Heart right ventricle (tissue), 16 donors: Measurements from ENCODE around the gene KNG1. TPM values are rescaled to one million over a fixed set of nuclear protein-coding genes. Genes with fewer than 3 reads are reported as not detected.

ENCODE experiments used
- ATAC-seq, 8 donors: fragments of 200-7000 bp; cut with Tn5 transposase; one replicate each; pipeline ENCODE4 v1.9.1; 2020; ENCODE audit warnings: mild to moderate bottlenecking in 8 of 8, moderate library complexity in 8 of 8, moderate number of reproducible peaks in 1 of 8
- DNase-seq, 2 donors: peaks; one replicate each; pipeline ENCODE4 v3.0.0-alpha.2; 2020
- H3K27ac ChIP-seq, 10 donors: fragments of 200-600 bp; sonication (generic) in 2 of 10; one replicate each; pipeline versions ENCODE4 v1.5.0 to v1.8.0; 2020 to 2022; ENCODE audit warnings: mild to moderate bottlenecking in 3 of 10
- H3K27me3 ChIP-seq, 7 donors: fragments of 200-600 bp; one replicate each; pipeline ENCODE4 v1.8.0; 2021 to 2022; ENCODE audit warnings: mild to moderate bottlenecking in 2 of 7
- H3K36me3 ChIP-seq, 9 donors: fragments of 200-600 bp; sonication (generic) in 1 of 9; one replicate each; pipeline versions ENCODE4 v1.5.0 to v1.8.0; 2020 to 2022; ENCODE audit warnings: mild to moderate bottlenecking in 2 of 9
- H3K4me1 ChIP-seq, 9 donors: fragments of 200-600 bp; sonication (generic) in 1 of 9; one replicate each; pipeline versions ENCODE4 v1.5.0 to v1.8.0; 2020 to 2022; ENCODE audit warnings: mild to moderate bottlenecking in 4 of 9
- H3K4me3 ChIP-seq, 10 donors: fragments of 200-600 bp; sonication (generic) in 2 of 10; one replicate each; pipeline versions ENCODE4 v1.5.0 to v1.8.0; 2020 to 2022; ENCODE audit warnings: mild to moderate bottlenecking in 7 of 10, moderate library complexity in 2 of 10
- H3K9me3 ChIP-seq, 11 donors: fragments of 200-600 bp in 10 of 11; sonication (generic) in 2 of 11; one replicate each; pipeline versions ENCODE4 v1.5.0 to v1.8.0; 2013 to 2022; ENCODE audit warnings: mild to moderate bottlenecking in 2 of 11, control low read depth in 1 of 11, moderate library complexity in 1 of 11
- CTCF ChIP-seq, 9 donors: fragments of 200-600 bp; sonication (generic) in 2 of 9; IDR thresholded peaks; one replicate each; pipeline versions ENCODE4 v1.5.0 to v1.8.0; 2021 to 2022; ENCODE audit warnings: antibody characterized with exemption in 9 of 9, mild to moderate bottlenecking in 5 of 9, moderate library complexity in 1 of 9
- WGBS, 2 donors: extraction: QIAGEN DNeasy Blood & Tissue Kit; methylation state at CpG; one replicate each; pipeline ENCODE4 v1.1.7; 2013; ENCODE audit warnings: inconsistent platforms in 1 of 2; 5-methylcytosine and 5-hydroxymethylcytosine counted together
- intact Hi-C, 10 donors: fragments of 100-400 bp; cut with DNase I; formaldehyde crosslinking; loops; one replicate each; pipeline versions ENCODE4 v1.11.1 to v1.14.2; 2022
- polyA plus RNA-seq, 2 donors: library from polyadenylated mRNA; stranded (reverse); fragments of 200-250 nt; gene quantifications; one replicate each; pipeline ENCODE4 v1.2.3, GENCODE V29; 2013
- total RNA-seq, 10 donors: library from RNA; stranded (reverse); fragmentation: NEBNext Ultra II Directional in 3 of 10; extraction: Animal tissue kit (Norgen Biotek cat#: 25700) in 3 of 10; gene quantifications; one replicate each; pipeline versions ENCODE4 v1.2.1 to v1.2.4, GENCODE V29; 2021 to 2023
- donor health status: Arrhythmogenic right ventricular cardiomyopathy.
- donor health status: ischemic (EF 13 %, LVEDD 7.1; RV severe dilation, severe dysfunction).
- donor health status: healthy with polysubstance abuse.
- donor health status: DM: no; HTN: yes; CAD: no.
- donor health status: DM: no; HTN: no; CAD: no.
- donor health status: ischemic (EF 25% LVEDD 6.9; RV normal size, moderate dysfunction).
- donor health status: ischemic (EF 25% LVEDD 5.7; RV mildly dilated, moderate dysfunction).
- donor health status: healthy.
- donor health status: DM: yes; HTN: yes; CAD: no.
- donor health status: Ischemic cardiomyopathy.
- donor health status: ischemic (EF 35%, LVEDD 5.7; RV mildly dilated, moderate dysfunction).
- donor health status: nonischemic (EF 11% LVEDD 7.7; RV severe dilation, severe dysfunction).
- donor health status: DM: yes; HTN: yes; CAD: no.
- donor health status: PGD.
- donor health status: ischemic (EF 29% LVEDD 5.4; RV normal size, mild dysfunction).
- donor health status: nonischemic (EF 23%, LVEDD 6.1; RV moderate dilation, normal function).

KNG1 gene
- total and polyA plus RNA-seq, 12 donors: 0.07 to 0.92 (median 0.39) TPM; not detected in 2

GRCh38 chr3:186713499-186713898 lies 3.7 kb upstream of the KNG1 start:
- no peaks in the 10 kb centered on the region for H3K9me3 ChIP-seq
- WGBS, 2 donors: 37 to 54% methylated on average over 4 of the region's 4 CpGs
- TF ChIP-seq CTCF (IDR thresholded peaks at IDR 0.05): no peak
- H3K36me3 ChIP-seq: no peaks in the 10 kb centered on the region
- H3K4me1 ChIP-seq: peaks cover 0 to 16% (median 0%) of the 10 kb centered on the region in 9 donors
- no peaks in the 10 kb centered on the region for H3K27me3 ChIP-seq
- ATAC-seq (peak in 5 of 8 donors; percentile 43 to 74 (median 61)), DNase-seq (no peak)
- H3K4me3 ChIP-seq: no peak overlapping the region
- intact Hi-C loops: no loop called here
- peak overlapping the region in 1 of 10 donors; percentile 43 for H3K27ac ChIP-seq

DNA sequence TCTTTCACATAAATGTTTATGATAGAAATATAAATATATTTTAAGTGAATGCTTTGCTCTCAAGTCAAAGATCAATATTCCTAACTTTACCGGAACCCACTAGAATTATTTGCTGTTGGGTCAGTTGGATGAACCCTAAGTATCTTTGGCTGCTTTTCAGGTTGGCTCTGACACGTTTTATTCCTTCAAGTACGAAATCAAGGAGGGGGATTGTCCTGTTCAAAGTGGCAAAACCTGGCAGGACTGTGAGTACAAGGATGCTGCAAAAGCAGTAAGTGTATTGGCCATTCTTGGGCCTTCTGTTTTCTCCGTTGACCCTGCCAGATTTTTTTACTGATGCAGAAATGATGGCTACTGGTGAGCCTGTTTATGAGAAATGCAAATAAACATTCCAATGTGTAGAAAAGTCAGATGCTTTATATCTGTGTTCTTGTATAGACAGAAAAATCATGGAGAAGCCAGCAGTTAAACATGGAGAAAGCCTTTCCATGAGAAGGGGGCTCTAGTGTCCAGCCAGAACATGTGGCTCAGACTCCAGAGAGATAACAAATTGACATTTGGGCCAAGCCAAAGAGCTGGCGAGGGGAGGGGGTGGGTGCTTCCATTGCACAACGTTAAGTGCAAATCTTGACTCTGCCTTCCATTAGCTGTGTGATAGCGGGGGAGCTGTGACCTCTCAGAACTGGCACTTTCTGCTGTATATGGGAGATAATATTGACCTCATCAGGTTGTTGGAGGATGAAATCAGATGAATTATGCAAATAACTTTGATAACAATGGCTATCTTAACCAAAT lies 3.0 kb downstream of the KNG1 start:
- WGBS, 2 donors: 31 to 44% methylated on average over 7 of the region's 7 CpGs
- no peaks in the 10 kb centered on the region for H3K36me3 ChIP-seq
- H3K4me3 ChIP-seq: no peak overlapping the region
- peaks cover 0 to 6% (median 0%) of the 10 kb centered on the region in 9 donors for H3K4me1 ChIP-seq
- intact Hi-C loops: no loop called here
- no peak for TF ChIP-seq CTCF (IDR thresholded peaks at IDR 0.05)
- H3K27ac ChIP-seq: no peak overlapping the region
- H3K27me3 ChIP-seq: peaks cover 0 to 4% (median 0%) of the 10 kb centered on the region in 7 donors
- DNase-seq (no peak), ATAC-seq (peak in 2 of 8 donors; percentile 70 to 75)
- no peaks in the 10 kb centered on the region for H3K9me3 ChIP-seq

DNA sequence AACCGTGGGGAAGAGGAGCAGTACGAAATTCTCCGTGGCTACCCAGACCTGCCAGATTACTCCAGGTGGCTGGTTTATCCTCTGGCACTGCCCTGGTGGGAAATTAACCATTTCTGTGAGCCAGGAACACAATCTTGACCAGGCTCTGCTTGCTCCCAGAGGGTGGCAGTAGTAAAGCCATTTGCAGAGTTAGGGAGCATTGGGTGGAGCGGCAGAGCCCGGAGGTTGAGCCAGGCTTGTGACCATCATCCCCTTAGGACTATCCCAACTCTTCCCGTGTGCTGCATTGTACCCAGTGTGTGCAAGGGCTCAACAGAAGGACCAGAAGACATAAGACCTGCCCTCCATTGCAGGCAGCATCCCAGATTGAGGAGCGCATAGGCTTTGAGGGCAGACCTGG lies 5.3 kb downstream of the KNG1 start:
- H3K36me3 ChIP-seq: no peaks in the 10 kb centered on the region
- ATAC-seq: no peak
- 49 to 68% methylated on average over 7 of the region's 7 CpGs for WGBS, 2 donors
- no peak for DNase-seq
- H3K4me3 ChIP-seq: no peak overlapping the region
- peaks cover 0 to 6% (median 0%) of the 10 kb centered on the region in 9 donors for H3K4me1 ChIP-seq
- no peak overlapping the region for H3K27ac ChIP-seq
- TF ChIP-seq CTCF (IDR thresholded peaks at IDR 0.05): peak in 1 of 9 donors; percentile 11
- H3K9me3 ChIP-seq: no peaks in the 10 kb centered on the region
- intact Hi-C loops: no loop called here
- H3K27me3 ChIP-seq: peaks cover 0 to 4% (median 0%) of the 10 kb centered on the region in 7 donors

DNA sequence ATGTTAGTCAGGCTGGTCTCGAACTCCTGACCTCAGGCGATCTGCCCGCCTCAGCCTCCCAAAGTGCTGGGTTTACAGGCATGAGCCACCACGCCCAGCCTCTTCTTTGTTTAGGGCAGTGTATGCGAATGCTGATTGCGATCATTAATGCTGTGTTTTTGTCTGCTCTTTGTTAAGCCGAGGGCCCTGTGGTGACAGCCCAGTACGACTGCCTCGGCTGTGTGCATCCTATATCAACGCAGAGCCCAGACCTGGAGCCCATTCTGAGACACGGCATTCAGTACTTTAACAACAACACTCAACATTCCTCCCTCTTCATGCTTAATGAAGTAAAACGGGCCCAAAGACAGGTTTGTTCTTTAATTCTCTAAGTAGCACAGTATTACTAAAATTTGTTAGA lies 7.8 kb downstream of the KNG1 start:
- no peak for TF ChIP-seq CTCF (IDR thresholded peaks at IDR 0.05)
- no peak overlapping the region for H3K4me3 ChIP-seq
- no peak overlapping the region for H3K27ac ChIP-seq
- H3K4me1 ChIP-seq: peaks cover 0 to 6% (median 0%) of the 10 kb centered on the region in 9 donors
- ATAC-seq (no peak), DNase-seq (no peak)
- no peaks in the 10 kb centered on the region for H3K36me3 ChIP-seq
- 70 to 76% methylated on average over 12 of the region's 12 CpGs for WGBS, 2 donors
- intact Hi-C loops: no loop called here
- H3K9me3 ChIP-seq: no peaks in the 10 kb centered on the region
- peaks cover 0 to 9% (median 0%) of the 10 kb centered on the region in 7 donors for H3K27me3 ChIP-seq
